K562 (cell line): ENCODE results near the gene RAB31. TPM values are rescaled to one million over a fixed set of nuclear protein-coding genes. Genes with fewer than 3 reads are reported as not detected.
A peak's percentile ranks its signal among the peaks of the same experiment; 100 is the strongest.

ENCODE experiments used
- ARHGAP35 ChIP-seq: fragments of 450-650 bp; IDR thresholded peaks from 2 replicates; pipeline ENCODE4 v1.6.1; 2018; ENCODE audit not compliant: partially characterized antibody
- BRCA1 ChIP-seq, 2 experiments: fragments of 450-650 bp in 1 of 2; sonication (generic) in 1 of 2; formaldehyde crosslinking in 1 of 2; IDR thresholded peaks; 2 replicates each; pipeline versions ENCODE4 v1.5.0 to v1.6.1; 2017 to 2020; ENCODE audit warnings: mild to moderate bottlenecking in 1 of 2, missing genetic modification reagents in 1 of 2
- CSDE1 ChIP-seq, 2 experiments: fragments of 450-650 bp; IDR thresholded peaks; 2 replicates each; pipeline ENCODE4 v1.6.1; 2016; ENCODE audit warnings: mild to moderate bottlenecking in 1 of 2
- ERF ChIP-seq: fragments of 450-650 bp; formaldehyde crosslinking; IDR thresholded peaks from 2 replicates; pipeline ENCODE4 v1.4.0; 2020; ENCODE audit warnings: mild to moderate bottlenecking, mixed read lengths
- GATAD2B ChIP-seq: fragments of 450-650 bp; IDR thresholded peaks from 2 replicates; pipeline ENCODE4 v1.6.1; 2017; ENCODE audit warnings: mild to moderate bottlenecking, borderline replicate concordance
- GTF2E2 ChIP-seq: fragments of 200-800 bp; sonication (Bioruptor generic); IDR thresholded peaks from 2 replicates; pipeline ENCODE4 v1.6.1; 2016; ENCODE audit warnings: missing genetic modification characterization, missing compliant biosample characterization
- NFE2L1 ChIP-seq: fragments of 450-650 bp; IDR thresholded peaks from 2 replicates; pipeline ENCODE4 v1.6.1; 2016; ENCODE audit warnings: missing genetic modification characterization, low read depth, mild to moderate bottlenecking, missing compliant biosample characterization, moderate library complexity, borderline replicate concordance
- PRDM10 ChIP-seq: fragments of 450-650 bp; IDR thresholded peaks from 2 replicates; pipeline ENCODE4 v1.6.1; 2018; ENCODE audit not compliant: partially characterized antibody
- PRPF4 ChIP-seq: fragments of 200-400 bp; formaldehyde crosslinking; IDR thresholded peaks from one replicate; pipeline ENCODE4 v1.6.1; 2017; ENCODE audit warnings: low read length, low read depth, mild to moderate bottlenecking; ENCODE audit not compliant: insufficient read depth, poor library complexity, severe bottlenecking
- RBM14 ChIP-seq: fragments of 200-400 bp; formaldehyde crosslinking; IDR thresholded peaks from 2 replicates; pipeline ENCODE4 v1.6.1; 2018; ENCODE audit warnings: low read depth, mild to moderate bottlenecking, low read length, moderate library complexity, borderline replicate concordance; ENCODE audit not compliant: insufficient read depth
- ZNF449 ChIP-seq: fragments of 250-450 bp; sonication (Bioruptor Pico); IDR thresholded peaks from 2 replicates; pipeline ENCODE4 v1.8.0; 2022; ENCODE audit warnings: moderate library complexity, mild to moderate bottlenecking, inconsistent platforms
- ZNF583 ChIP-seq: fragments of 250-450 bp; sonication (Bioruptor Pico); IDR thresholded peaks from 2 replicates; pipeline ENCODE4 v1.4.0; 2020
- polyA plus RNA-seq, 8 experiments: library from polyadenylated mRNA; depleted of rRNA in 4 of 8; stranded (reverse) in 5 of 8; unstranded in 3 of 8; fragments of >200 nt; fragmentation: Nextera tagmentation in 2 of 8; fragmentation: Illumina TruSeq in 1 of 8; extraction: Ambion mirVana in 2 of 8; extraction: Trizol in 1 of 8; gene quantifications; 2 replicates each; pipeline versions ENCODE4 v1.2.1 to v1.2.3, GENCODE V29; 2011 to 2014; ENCODE audit warnings: inconsistent platforms in 1 of 8, missing spikeins in 1 of 8
- total RNA-seq, 7 experiments: library from RNA; depleted of rRNA in 6 of 7; stranded (reverse); fragments of >200 nt in 6 of 7; fragmentation: Illumina TruSeq in 2 of 7; extraction: Trizol in 2 of 7; gene quantifications; 2 replicates each; pipeline versions ENCODE4 v1.2.1 to v1.2.3, GENCODE V29; 2011 to 2021; ENCODE audit warnings: low replicate concordance in 1 of 7
- TF ChIP-seq, protein P1 (sequence below): fragments of 250-450 bp; sonication (Bioruptor Pico); IDR thresholded peaks from 2 replicates; pipeline ENCODE4 v1.5.0; 2020; ENCODE audit warnings: mild to moderate bottlenecking, borderline replicate concordance
- TF ChIP-seq, protein P2 (sequence below): fragments of 250-450 bp; sonication (Bioruptor Pico); IDR thresholded peaks from 2 replicates; pipeline ENCODE4 v1.4.0; 2020; ENCODE audit warnings: mild to moderate bottlenecking, moderate library complexity
- TF ChIP-seq, protein P3 (sequence below): sonication (generic); formaldehyde crosslinking; IDR thresholded peaks from 2 replicates; pipeline ENCODE4 v1.8.1; 2023; ENCODE audit warnings: mild to moderate bottlenecking, missing genetic modification reagents

RAB31 gene
- total and polyA plus RNA-seq, 9 of the 15 experiments (the other 6 are each of a cell fraction or from before 2014, with no cell fraction given) = 20.7 to 70.4 (median 41.3) TPM

GRCh38 chr18:9742524-9743131 is 34.5 kb downstream of the RAB31 start (continued):
- no peak for TF ChIP-seq PRPF4
- TF ChIP-seq PRDM10 = peak; percentile 98
- no peak for TF ChIP-seq RBM14
- TF ChIP-seq ZNF583 = no peak
- no peak for TF ChIP-seq GTF2E2 (tag)
- no peak for TF ChIP-seq CSDE1 (IDR thresholded peaks at IDR 0.05)
- TF ChIP-seq ZNF449 = no peak
- TF ChIP-seq ARHGAP35 = no peak
- no peak for TF ChIP-seq ERF
- TF ChIP-seq, protein P1, sequence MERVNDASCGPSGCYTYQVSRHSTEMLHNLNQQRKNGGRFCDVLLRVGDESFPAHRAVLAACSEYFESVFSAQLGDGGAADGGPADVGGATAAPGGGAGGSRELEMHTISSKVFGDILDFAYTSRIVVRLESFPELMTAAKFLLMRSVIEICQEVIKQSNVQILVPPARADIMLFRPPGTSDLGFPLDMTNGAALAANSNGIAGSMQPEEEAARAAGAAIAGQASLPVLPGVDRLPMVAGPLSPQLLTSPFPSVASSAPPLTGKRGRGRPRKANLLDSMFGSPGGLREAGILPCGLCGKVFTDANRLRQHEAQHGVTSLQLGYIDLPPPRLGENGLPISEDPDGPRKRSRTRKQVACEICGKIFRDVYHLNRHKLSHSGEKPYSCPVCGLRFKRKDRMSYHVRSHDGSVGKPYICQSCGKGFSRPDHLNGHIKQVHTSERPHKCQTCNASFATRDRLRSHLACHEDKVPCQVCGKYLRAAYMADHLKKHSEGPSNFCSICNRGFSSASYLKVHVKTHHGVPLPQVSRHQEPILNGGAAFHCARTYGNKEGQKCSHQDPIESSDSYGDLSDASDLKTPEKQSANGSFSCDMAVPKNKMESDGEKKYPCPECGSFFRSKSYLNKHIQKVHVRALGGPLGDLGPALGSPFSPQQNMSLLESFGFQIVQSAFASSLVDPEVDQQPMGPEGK (CRISPR knock-in tag) = no peak
- TF ChIP-seq, protein P2, sequence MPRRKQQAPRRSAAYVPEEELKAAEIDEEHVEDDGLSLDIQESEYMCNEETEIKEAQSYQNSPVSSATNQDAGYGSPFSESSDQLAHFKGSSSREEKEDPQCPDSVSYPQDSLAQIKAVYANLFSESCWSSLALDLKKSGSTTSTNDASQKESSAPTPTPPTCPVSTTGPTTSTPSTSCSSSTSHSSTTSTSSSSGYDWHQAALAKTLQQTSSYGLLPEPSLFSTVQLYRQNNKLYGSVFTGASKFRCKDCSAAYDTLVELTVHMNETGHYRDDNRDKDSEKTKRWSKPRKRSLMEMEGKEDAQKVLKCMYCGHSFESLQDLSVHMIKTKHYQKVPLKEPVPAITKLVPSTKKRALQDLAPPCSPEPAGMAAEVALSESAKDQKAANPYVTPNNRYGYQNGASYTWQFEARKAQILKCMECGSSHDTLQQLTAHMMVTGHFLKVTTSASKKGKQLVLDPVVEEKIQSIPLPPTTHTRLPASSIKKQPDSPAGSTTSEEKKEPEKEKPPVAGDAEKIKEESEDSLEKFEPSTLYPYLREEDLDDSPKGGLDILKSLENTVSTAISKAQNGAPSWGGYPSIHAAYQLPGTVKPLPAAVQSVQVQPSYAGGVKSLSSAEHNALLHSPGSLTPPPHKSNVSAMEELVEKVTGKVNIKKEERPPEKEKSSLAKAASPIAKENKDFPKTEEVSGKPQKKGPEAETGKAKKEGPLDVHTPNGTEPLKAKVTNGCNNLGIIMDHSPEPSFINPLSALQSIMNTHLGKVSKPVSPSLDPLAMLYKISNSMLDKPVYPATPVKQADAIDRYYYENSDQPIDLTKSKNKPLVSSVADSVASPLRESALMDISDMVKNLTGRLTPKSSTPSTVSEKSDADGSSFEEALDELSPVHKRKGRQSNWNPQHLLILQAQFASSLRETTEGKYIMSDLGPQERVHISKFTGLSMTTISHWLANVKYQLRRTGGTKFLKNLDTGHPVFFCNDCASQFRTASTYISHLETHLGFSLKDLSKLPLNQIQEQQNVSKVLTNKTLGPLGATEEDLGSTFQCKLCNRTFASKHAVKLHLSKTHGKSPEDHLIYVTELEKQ = no peak
- TF ChIP-seq, protein P3, sequence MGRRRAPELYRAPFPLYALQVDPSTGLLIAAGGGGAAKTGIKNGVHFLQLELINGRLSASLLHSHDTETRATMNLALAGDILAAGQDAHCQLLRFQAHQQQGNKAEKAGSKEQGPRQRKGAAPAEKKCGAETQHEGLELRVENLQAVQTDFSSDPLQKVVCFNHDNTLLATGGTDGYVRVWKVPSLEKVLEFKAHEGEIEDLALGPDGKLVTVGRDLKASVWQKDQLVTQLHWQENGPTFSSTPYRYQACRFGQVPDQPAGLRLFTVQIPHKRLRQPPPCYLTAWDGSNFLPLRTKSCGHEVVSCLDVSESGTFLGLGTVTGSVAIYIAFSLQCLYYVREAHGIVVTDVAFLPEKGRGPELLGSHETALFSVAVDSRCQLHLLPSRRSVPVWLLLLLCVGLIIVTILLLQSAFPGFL (CRISPR knock-in tag) = no peak
- TF ChIP-seq BRCA1 (IDR thresholded peaks at IDR 0.05) = no peak
- no peak for TF ChIP-seq BRCA1 (CRISPR knock-in tag; IDR thresholded peaks at IDR 0.05)
- no peak for TF ChIP-seq GATAD2B
- TF ChIP-seq NFE2L1 = no peak
